Vagina (tissue), 2 donors: ENCODE measurements around the gene CIBAR2. TPM values are rescaled to one million over a fixed set of nuclear protein-coding genes. Genes with fewer than 3 reads are reported as not detected.

Experiments used
- DNase-seq, 2 donors: peaks; one replicate each; pipeline ENCODE4 v3.0.0-alpha.2; 2017; ENCODE audit errors: extremely low spot score in 2 of 2
- H3K27ac ChIP-seq: fragments of 200-600 bp; sonication (generic); one replicate; pipeline ENCODE4 v1.5.1; 2019
- H3K27me3 ChIP-seq: fragments of 200-600 bp; sonication (generic); one replicate; pipeline ENCODE4 v1.5.1; 2019
- H3K36me3 ChIP-seq, 2 donors: fragments of 200-600 bp; sonication (generic); one replicate each; pipeline ENCODE4 v1.5.1; 2017 to 2019
- H3K4me1 ChIP-seq: fragments of 200-600 bp; sonication (generic); one replicate; pipeline ENCODE4 v1.5.1; 2019
- H3K4me3 ChIP-seq, 2 donors: fragments of 200-600 bp; sonication (generic); 1 replicate in 1 of 2; 2 replicates in 1 of 2; pipeline ENCODE4 v1.5.1; 2016 to 2019
- H3K9me3 ChIP-seq: fragments of 200-600 bp; sonication (generic); one replicate; pipeline ENCODE4 v1.5.1; 2019
- CTCF ChIP-seq, 3 experiments: fragments of 450-650 bp in 2 of 3; fragments of 200-600 bp in 1 of 3; sonication (generic) in 1 of 3; IDR thresholded peaks; one replicate each; pipeline ENCODE4 v1.5.1; 2017 to 2019; ENCODE audit warnings: antibody characterized with exemption in 3 of 3, mild to moderate bottlenecking in 2 of 3, moderate library complexity in 2 of 3
- POLR2A ChIP-seq, 2 donors: fragments of 450-650 bp; IDR thresholded peaks; one replicate each; pipeline ENCODE4 v1.6.1; 2017; ENCODE audit warnings: antibody characterized with exemption in 2 of 2, mild to moderate bottlenecking in 2 of 2, moderate library complexity in 2 of 2
- POLR2AphosphoS5 ChIP-seq, 2 donors: sonication (generic); formaldehyde crosslinking; IDR thresholded peaks; one replicate each; pipeline ENCODE4 v1.9.0; 2017; ENCODE audit warnings: antibody characterized with exemption in 2 of 2, mild to moderate bottlenecking in 2 of 2, low read depth in 1 of 2; ENCODE audit not compliant: insufficient read depth in 1 of 2
- intact Hi-C: fragments of 100-400 bp; cut with DNase I; formaldehyde crosslinking; loops from one replicate; pipeline ENCODE4 v1.15.1; 2023
- total RNA-seq: library from RNA; depleted of rRNA; stranded (reverse); fragments of >200 nt; gene quantifications from one replicate; pipeline ENCODE4 v1.2.3, GENCODE V29; 2016

The CIBAR2 gene
- total RNA-seq, 1 donor from 2014 or later: not detected

- no peak overlapping the region for H3K27ac ChIP-seq
- no peaks in the 10 kb centered on the region for H3K27me3 ChIP-seq
- H3K36me3 ChIP-seq: no peaks in the 10 kb centered on the region
- no peak for TF ChIP-seq CTCF (IDR thresholded peaks at IDR 0.05)
- no peak for TF ChIP-seq POLR2A (IDR thresholded peaks at IDR 0.05)
- no peak for TF ChIP-seq POLR2AphosphoS5 (IDR thresholded peaks at IDR 0.05; ENCODE audit: insufficient read depth in 1 of 2, low read depth in 1 of 2)
- H3K9me3 ChIP-seq: no peaks in the 10 kb centered on the region
- no peak for DNase-seq
- H3K4me3 ChIP-seq: no peak overlapping the region
- intact Hi-C loops: no loop called here
- peaks cover 25% of the 10 kb centered on the region for H3K4me1 ChIP-seq
Measured at GRCh38 chr16:85140455-85141012, 28.3 kb upstream of the CIBAR2 start.

- Histone ChIP-seq H3K4me1 (peaks cover 25% of the 10 kb centered on the region), H3K4me3 (no peak overlapping the region), H3K9me3 (no peaks in the 10 kb centered on the region), H3K27ac (no peak overlapping the region), H3K36me3 (no peaks in the 10 kb centered on the region), H3K27me3 (no peaks in the 10 kb centered on the region)
- TF ChIP-seq POLR2AphosphoS5 (IDR thresholded peaks at IDR 0.05; ENCODE audit: insufficient read depth in 1 of 2, low read depth in 1 of 2) (no peak), POLR2A (IDR thresholded peaks at IDR 0.05) (no peak), CTCF (IDR thresholded peaks at IDR 0.05) (no peak)
- DNase-seq: no peak
- intact Hi-C loops: no loop called here
Measured at GRCh38 chr16:85139881-85140339, 27.6 kb upstream of the CIBAR2 start.

- no peak overlapping the region for H3K27ac ChIP-seq
- intact Hi-C loops: no loop called here
- DNase-seq: no peak
Measured at GRCh38 chr16:85138825-85139627, 26.8 kb upstream of the CIBAR2 start.

GRCh38 chr16:85138073-85138824, 26.0 kb upstream of the CIBAR2 start:
- peaks cover 25% of the 10 kb centered on the region for H3K4me1 ChIP-seq
- TF ChIP-seq POLR2AphosphoS5 (IDR thresholded peaks at IDR 0.05; ENCODE audit: insufficient read depth in 1 of 2, low read depth in 1 of 2) (no peak), POLR2A (IDR thresholded peaks at IDR 0.05) (no peak), CTCF (IDR thresholded peaks at IDR 0.05) (no peak)
- intact Hi-C loops: no loop called here
- DNase-seq: no peak
- no peaks in the 10 kb centered on the region for H3K36me3 ChIP-seq
- peak overlapping the region in 1 of 2 donors; percentile 30 for H3K4me3 ChIP-seq
- peak overlapping the region; percentile 81 for H3K27ac ChIP-seq
- H3K27me3 ChIP-seq: no peaks in the 10 kb centered on the region
- no peaks in the 10 kb centered on the region for H3K9me3 ChIP-seq

More at GRCh38 chr16:85138825-85139627, 26.8 kb upstream of the CIBAR2 start:
- H3K27me3 ChIP-seq: no peaks in the 10 kb centered on the region
- peaks cover 25% of the 10 kb centered on the region for H3K4me1 ChIP-seq
- TF ChIP-seq CTCF (IDR thresholded peaks at IDR 0.05): no peak
- TF ChIP-seq POLR2AphosphoS5 (IDR thresholded peaks at IDR 0.05; ENCODE audit: insufficient read depth in 1 of 2, low read depth in 1 of 2): no peak
- no peak for TF ChIP-seq POLR2A (IDR thresholded peaks at IDR 0.05)
- H3K9me3 ChIP-seq: no peaks in the 10 kb centered on the region
- no peak overlapping the region for H3K4me3 ChIP-seq
- H3K36me3 ChIP-seq: no peaks in the 10 kb centered on the region
